Left colon (tissue), 2 donors: Measurements from ENCODE around the gene SPG7. TPM values are rescaled to one million over a fixed set of nuclear protein-coding genes. Genes with fewer than 3 reads are reported as not detected.
A peak's percentile ranks its signal among the peaks of the same experiment; 100 is the strongest.

Source experiments
- ATAC-seq: fragments of 200-7000 bp; cut with Tn5 transposase; one replicate; pipeline ENCODE4 v1.9.1; 2020; ENCODE audit warnings: mild to moderate bottlenecking, moderate library complexity
- DNase-seq, 2 donors: peaks; one replicate each; pipeline ENCODE4 v3.0.0-alpha.2; 2020
- intact Hi-C, 2 donors: fragments of 100-400 bp; cut with DNase I in 1 of 2; cut with micrococcal nuclease in 1 of 2; formaldehyde crosslinking; loops; one replicate each; pipeline versions ENCODE4 v1.11.2 to v1.14.0; 2022; cut with DNase I, micrococcal nuclease
- total RNA-seq, 2 donors: library from RNA; stranded (reverse); fragmentation: NEBNext Ultra II Directional; extraction: Animal tissue kit (Norgen Biotek cat#: 25700); gene quantifications; one replicate each; pipeline ENCODE4 v1.2.1, GENCODE V29; 2021
- donor health status: DM: no; HTN: no; CAD: no.
- donor health status: DM: yes; HTN: yes; CAD: no.

Gene SPG7
- total RNA-seq, 2 donors from 2014 or later = 106 to 146 TPM

- ATAC-seq = no peak
Observed at GRCh38 chr16:89555265-89555664, 47.1 kb downstream of the SPG7 start.

GRCh38 chr16:89555780-89556179 lies 47.6 kb downstream of the SPG7 start:
- intact Hi-C loops = no loop called here

More at GRCh38 chr16:89555265-89555664, 47.1 kb downstream of the SPG7 start:
- no peak for DNase-seq
- intact Hi-C loops = no loop called here

GRCh38 chr16:89556750-89557689 lies 48.8 kb downstream of the SPG7 start:
- peak; percentile 38 for ATAC-seq
- peak; percentile 73 to 94 for DNase-seq
- intact Hi-C loops = no loop called here

More at GRCh38 chr16:89555780-89556179, 47.6 kb downstream of the SPG7 start:
- DNase-seq (no peak), ATAC-seq (no peak)

GRCh38 chr16:89557690-89558490 lies 49.7 kb downstream of the SPG7 start:
- ATAC-seq = no peak
- intact Hi-C loops = no loop called here
- DNase-seq = peak in 1 of 2 donors; percentile 9

- intact Hi-C loops = no loop called here
- DNase-seq (peak; percentile 95), ATAC-seq (peak; percentile 84)
Observed at GRCh38 chr16:89560378-89561141, 52.4 kb downstream of the SPG7 start, which contains the start of gene RPL13. RPL13 (plus strand) TSS chr16:89560682; CDS start chr16:89560960, 278 bp downstream.

- ATAC-seq (peak; percentile 1), DNase-seq (peak in 1 of 2 donors; percentile 10)
- intact Hi-C loops = no loop called here
Observed at GRCh38 chr16:89561142-89561883, 53.1 kb downstream of the SPG7 start.

- ATAC-seq (peak; percentile 21), DNase-seq (peak; percentile 49 to 53)
- intact Hi-C loops = no loop called here
Observed at GRCh38 chr16:89561884-89562599, 53.8 kb downstream of the SPG7 start.

GRCh38 chr16:89562939-89563338 lies 54.7 kb downstream of the SPG7 start:
- intact Hi-C loops = no loop called here
- ATAC-seq = no peak
- peak in 1 of 2 donors; percentile 5 for DNase-seq

GRCh38 chr16:89563639-89564392 lies 55.6 kb downstream of the SPG7 start:
- DNase-seq (peak in 1 of 2 donors; percentile 6), ATAC-seq (no peak)
- intact Hi-C loops = no loop called here

GRCh38 chr16:89564476-89565255 lies 56.5 kb downstream of the SPG7 start:
- DNase-seq (no peak), ATAC-seq (no peak)
- intact Hi-C loops = no loop called here

- no peak for DNase-seq
- peak; percentile 4 for ATAC-seq
- intact Hi-C loops = no loop called here
Observed at GRCh38 chr16:89565256-89565505, 57.0 kb downstream of the SPG7 start.

- intact Hi-C loops = no loop called here
- peak; percentile 58 to 74 for DNase-seq
- peak; percentile 61 for ATAC-seq
Observed at GRCh38 chr16:89565506-89566372, 57.5 kb downstream of the SPG7 start.

- DNase-seq (peak in 1 of 2 donors; percentile 7), ATAC-seq (no peak)
- intact Hi-C loops = no loop called here
Observed at GRCh38 chr16:89567656-89568594, 59.7 kb downstream of the SPG7 start.
